Measurements from ENCODE around the gene ACP7.

DNA sequence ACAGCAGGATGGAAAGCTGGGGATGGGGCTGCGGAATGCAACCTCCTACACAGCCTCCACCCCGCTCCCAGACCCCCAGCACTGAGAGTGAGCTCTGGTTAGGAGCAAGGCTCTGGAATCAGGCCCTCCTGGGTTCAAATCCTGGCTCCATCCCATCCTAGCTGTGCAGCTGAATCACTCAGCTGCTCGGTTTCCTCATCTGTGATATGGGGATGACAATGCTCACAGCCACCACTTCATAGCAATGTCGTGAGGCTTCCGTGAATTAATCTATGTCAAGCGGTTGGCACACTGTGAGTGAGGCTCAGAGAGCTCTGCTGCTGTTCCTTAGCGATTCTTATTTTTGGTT lies 538 bp downstream of the ACP7 start:
- TF ChIP-seq EZH2 (IDR thresholded peaks at IDR 0.05; ENCODE audit: low read length, missing control alignments): peak; percentile 22
- TF ChIP-seq, protein P1, sequence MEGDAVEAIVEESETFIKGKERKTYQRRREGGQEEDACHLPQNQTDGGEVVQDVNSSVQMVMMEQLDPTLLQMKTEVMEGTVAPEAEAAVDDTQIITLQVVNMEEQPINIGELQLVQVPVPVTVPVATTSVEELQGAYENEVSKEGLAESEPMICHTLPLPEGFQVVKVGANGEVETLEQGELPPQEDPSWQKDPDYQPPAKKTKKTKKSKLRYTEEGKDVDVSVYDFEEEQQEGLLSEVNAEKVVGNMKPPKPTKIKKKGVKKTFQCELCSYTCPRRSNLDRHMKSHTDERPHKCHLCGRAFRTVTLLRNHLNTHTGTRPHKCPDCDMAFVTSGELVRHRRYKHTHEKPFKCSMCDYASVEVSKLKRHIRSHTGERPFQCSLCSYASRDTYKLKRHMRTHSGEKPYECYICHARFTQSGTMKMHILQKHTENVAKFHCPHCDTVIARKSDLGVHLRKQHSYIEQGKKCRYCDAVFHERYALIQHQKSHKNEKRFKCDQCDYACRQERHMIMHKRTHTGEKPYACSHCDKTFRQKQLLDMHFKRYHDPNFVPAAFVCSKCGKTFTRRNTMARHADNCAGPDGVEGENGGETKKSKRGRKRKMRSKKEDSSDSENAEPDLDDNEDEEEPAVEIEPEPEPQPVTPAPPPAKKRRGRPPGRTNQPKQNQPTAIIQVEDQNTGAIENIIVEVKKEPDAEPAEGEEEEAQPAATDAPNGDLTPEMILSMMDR (conservative IDR thresholded peaks at IDR 0.05 in 1 of 2, IDR thresholded peaks at IDR 0.05 in 1 of 2; ENCODE audit: low read depth in 1 of 2, low read length in 2 of 2): no peak

Data from fibroblast of lung (primary cell).